MM.1S (cell line): ENCODE results near the gene LMAN1.

Source experiments
- DNase-seq: peaks from one replicate; pipeline ENCODE4 v3.0.0-alpha.2; 2015
- H2AFZ ChIP-seq: fragments of 300-600 bp; sonication (generic); 2 replicates; pipeline ENCODE4 v1.6.0; 2016; ENCODE audit warnings: antibody characterized with exemption, low read length
- H3F3A ChIP-seq: fragments of 300-600 bp; sonication (generic); 2 replicates; pipeline ENCODE4 v1.6.1; 2016; ENCODE audit warnings: mild to moderate bottlenecking, antibody characterized with exemption, low read length, moderate library complexity, mixed read lengths; ENCODE audit not compliant: insufficient read depth
- H3K27ac ChIP-seq: fragments of 300-600 bp; sonication (generic); 2 replicates; pipeline ENCODE4 v1.5.1; 2016; ENCODE audit warnings: mild to moderate bottlenecking, low read length
- H3K27me3 ChIP-seq: fragments of 300-600 bp; sonication (generic); replicated peaks from 2 replicates; pipeline ENCODE4 v1.6.0; 2016; ENCODE audit warnings: low read length; ENCODE audit not compliant: insufficient read depth
- H3K36me3 ChIP-seq: fragments of 300-600 bp; sonication (generic); replicated peaks from 2 replicates; pipeline ENCODE4 v1.6.1; 2016; ENCODE audit warnings: mild to moderate bottlenecking, low read length, mixed read lengths; ENCODE audit not compliant: insufficient read depth
- H3K4me1 ChIP-seq: fragments of 300-600 bp; sonication (generic); 2 replicates; pipeline ENCODE4 v1.6.1; 2016; ENCODE audit warnings: low read length, mixed read lengths
- H3K4me2 ChIP-seq: fragments of 300-600 bp; sonication (generic); 2 replicates; pipeline ENCODE4 v1.6.0; 2016; ENCODE audit warnings: low read depth, low read length
- H3K4me3 ChIP-seq: fragments of 300-600 bp; sonication (generic); 2 replicates; pipeline ENCODE4 v1.5.1; 2016; ENCODE audit warnings: low read length, mixed read lengths
- H3K79me2 ChIP-seq: fragments of 300-600 bp; sonication (generic); 2 replicates; pipeline ENCODE4 v1.6.1; 2016; ENCODE audit warnings: mixed run types, low read length, mixed read lengths
- H3K9ac ChIP-seq: fragments of 300-600 bp; sonication (generic); 2 replicates; pipeline ENCODE4 v1.6.1; 2016; ENCODE audit warnings: low read length, mixed read lengths
- H3K9me2 ChIP-seq: fragments of 300-600 bp; sonication (generic); replicated peaks from 2 replicates; pipeline ENCODE4 v1.6.1; 2016; ENCODE audit warnings: mild to moderate bottlenecking, low read length, mixed read lengths; ENCODE audit not compliant: insufficient read depth
- H3K9me3 ChIP-seq: fragments of 300-600 bp; sonication (generic); replicated peaks from 2 replicates; pipeline ENCODE4 v1.6.1; 2016; ENCODE audit warnings: mild to moderate bottlenecking, low read length, mixed read lengths; ENCODE audit not compliant: insufficient read depth
- H4K20me1 ChIP-seq: fragments of 300-600 bp; sonication (generic); 2 replicates; pipeline ENCODE4 v1.6.1; 2016; ENCODE audit warnings: mild to moderate bottlenecking, low read length, moderate library complexity, mixed read lengths; ENCODE audit not compliant: insufficient read depth
- CTCF ChIP-seq: fragments of 300-600 bp; sonication (generic); IDR thresholded peaks from 2 replicates; pipeline ENCODE4 v1.5.1; 2016; ENCODE audit warnings: antibody characterized with exemption, low read length, mixed read lengths
- EZH2 ChIP-seq: fragments of 300-600 bp; sonication (generic); optimal IDR thresholded peaks from 2 replicates; pipeline ENCODE3; 2017; ENCODE audit warnings: low read depth, mild to moderate bottlenecking, antibody characterized with exemption, low read length, mixed read lengths
- EZH2phosphoT487 ChIP-seq: fragments of 300-600 bp; sonication (generic); IDR thresholded peaks from 2 replicates; pipeline ENCODE4 v1.6.1; 2018; ENCODE audit warnings: antibody characterized with exemption, low read length

Gene LMAN1

GRCh38 chr18:59318460-59319050, 40.5 kb downstream of the LMAN1 start, which contains the start of gene CPLX4:
Gene CPLX4 (minus strand): TSS chr18:59318649. CDS start chr18:59318462, 187 bp downstream.
- H3K4me3 ChIP-seq: no peak within 1 kb of the TSS
- TF ChIP-seq EZH2 (no peak), CTCF (no peak), EZH2phosphoT487 (no peak)
- H2AFZ ChIP-seq: no peak within 1 kb of the TSS
- no peaks in the 10 kb centered on the region for H4K20me1 ChIP-seq
- H3K9me3 ChIP-seq: no peaks in the 10 kb centered on the region
- H3K79me2 ChIP-seq: no peaks in the 10 kb centered on the region
- no peaks in the 10 kb centered on the region for H3F3A ChIP-seq
- no peak for DNase-seq
- no peaks in the 10 kb centered on the region for H3K9me2 ChIP-seq
- H3K27ac ChIP-seq: no peak within 1 kb of the TSS
- H3K4me2 ChIP-seq: no peak within 1 kb of the TSS
- no peaks in the 10 kb centered on the region for H3K36me3 ChIP-seq
- H3K9ac ChIP-seq: no peak within 1 kb of the TSS
- H3K4me1 ChIP-seq: no peaks in the 10 kb centered on the region
- H3K27me3 ChIP-seq: no peaks in the 10 kb centered on the region

GRCh38 chr18:59311631-59312030, 47.4 kb downstream of the LMAN1 start:
- H3K4me3 ChIP-seq: no peak overlapping the region
- H3K79me2 ChIP-seq: no peaks in the 10 kb centered on the region
- H3K27me3 ChIP-seq: no peaks in the 10 kb centered on the region
- no peaks in the 10 kb centered on the region for H3F3A ChIP-seq
- no peak overlapping the region for H3K27ac ChIP-seq
- H3K9me2 ChIP-seq: no peaks in the 10 kb centered on the region
- no peak for DNase-seq
- H3K4me2 ChIP-seq: no peak overlapping the region
- no peak overlapping the region for H2AFZ ChIP-seq
- H3K4me1 ChIP-seq: no peaks in the 10 kb centered on the region
- no peak overlapping the region for H3K9ac ChIP-seq
- no peaks in the 10 kb centered on the region for H3K36me3 ChIP-seq
- no peak for TF ChIP-seq CTCF
- no peak for TF ChIP-seq EZH2
- no peak for TF ChIP-seq EZH2phosphoT487
- H4K20me1 ChIP-seq: no peaks in the 10 kb centered on the region
- H3K9me3 ChIP-seq: no peaks in the 10 kb centered on the region

GRCh38 chr18:59308938-59309260, 50.2 kb downstream of the LMAN1 start:
- H3K4me2 ChIP-seq: peak overlapping the region; percentile 95
- TF ChIP-seq EZH2phosphoT487: no peak
- no peak for TF ChIP-seq EZH2
- TF ChIP-seq CTCF: no peak

More at GRCh38 chr18:59308938-59309260, 50.2 kb downstream of the LMAN1 start:
- Histone ChIP-seq H3F3A (no peaks in the 10 kb centered on the region), H3K4me1 (no peaks in the 10 kb centered on the region), H4K20me1 (no peaks in the 10 kb centered on the region), H3K27ac (no peak overlapping the region), H3K9ac (no peak overlapping the region), H3K9me3 (no peaks in the 10 kb centered on the region), H3K9me2 (no peaks in the 10 kb centered on the region), H3K27me3 (no peaks in the 10 kb centered on the region), H2AFZ (peak overlapping the region; percentile 92), H3K79me2 (no peaks in the 10 kb centered on the region), H3K36me3 (no peaks in the 10 kb centered on the region), H3K4me3 (peak overlapping the region; percentile 52; the same call in 1 of the 2 replicates)
- DNase-seq: no peak
